GM23248 (cell line): Measurements from ENCODE around the gene RPS17.

Experiments used
- EZH2 ChIP-seq: fragments of 200-600 bp; sonication (generic); IDR thresholded peaks from 2 replicates; pipeline ENCODE4 v1.6.1; 2018; ENCODE audit warnings: antibody characterized with exemption, mild to moderate bottlenecking; ENCODE audit not compliant: insufficient read depth, poor library complexity, severe bottlenecking
- EZH2phosphoT487 ChIP-seq: fragments of 200-600 bp; sonication (generic); IDR thresholded peaks from 2 replicates; pipeline ENCODE4 v1.6.1; 2018; ENCODE audit warnings: antibody characterized with exemption, moderate library complexity, mild to moderate bottlenecking, low read depth; ENCODE audit not compliant: insufficient read depth

DNA sequence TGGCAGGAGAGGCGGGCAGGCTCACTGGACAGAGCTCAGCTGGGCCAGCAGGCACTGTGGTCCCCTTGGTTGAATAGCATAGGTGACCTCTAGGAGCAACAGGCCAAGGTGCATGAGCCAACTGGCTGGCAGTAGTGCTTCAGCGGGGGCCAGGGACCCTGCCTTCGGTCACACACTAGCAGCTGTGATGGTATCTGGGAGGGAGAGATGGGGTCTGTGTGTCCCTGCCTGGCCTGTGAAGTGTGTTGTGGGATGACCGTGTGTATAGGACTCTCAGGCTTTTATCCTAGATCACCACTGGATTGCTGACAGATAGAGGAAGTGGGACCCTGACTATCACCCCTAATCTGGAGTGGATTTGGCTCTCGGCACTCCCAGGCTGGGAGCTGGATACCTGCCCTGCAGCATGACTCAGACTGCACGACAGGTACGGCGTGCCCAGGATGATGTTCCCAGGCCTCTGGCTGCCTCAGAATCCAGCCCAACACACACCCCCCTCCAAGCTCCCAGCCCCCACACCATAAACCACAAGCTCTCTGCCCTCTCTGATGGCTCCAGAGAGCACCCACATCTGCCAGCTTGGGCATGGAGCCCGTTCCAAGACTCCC, 7.8 kb downstream of the RPS17 start:
- TF ChIP-seq EZH2 = no peak
- TF ChIP-seq EZH2phosphoT487 = no peak
